Small intestine (tissue), 7 donors: ENCODE data around the gene PLPP1. TPM values are rescaled to one million over a fixed set of nuclear protein-coding genes. Genes with fewer than 3 reads are reported as not detected.

Experiments
- DNase-seq, 2 donors: peaks; one replicate each; pipeline versions ENCODE4 v3.0.0 to v3.0.0-alpha.2; 2013
- FAIRE-seq: peaks from 2 replicates; lab custom pipeline; 2012; peaks lifted over from hg19 to GRCh38; lab: Jason Lieb, UNC
- H3K27ac ChIP-seq, 3 donors: one replicate each; pipeline ENCODE4 v1.5.1; 2013; ENCODE audit warnings: low read length in 2 of 3, mild to moderate bottlenecking in 2 of 3, control low read depth in 1 of 3, inconsistent platforms in 1 of 3, low read depth in 1 of 3, moderate library complexity in 1 of 3
- H3K27me3 ChIP-seq, 3 donors: one replicate each; pipeline ENCODE4 v1.6.1; 2013; ENCODE audit warnings: low read length in 3 of 3, inconsistent platforms in 1 of 3; ENCODE audit not compliant: control insufficient read depth in 3 of 3, insufficient read depth in 3 of 3
- H3K36me3 ChIP-seq, 3 donors: one replicate each; pipeline ENCODE4 v1.6.1; 2013; ENCODE audit warnings: low read length in 3 of 3, inconsistent platforms in 1 of 3, low read depth in 1 of 3, mild to moderate bottlenecking in 1 of 3, moderate library complexity in 1 of 3; ENCODE audit not compliant: control insufficient read depth in 3 of 3, insufficient read depth in 2 of 3
- H3K4me1 ChIP-seq, 3 donors: one replicate each; pipeline ENCODE4 v1.6.1; 2013; ENCODE audit warnings: low read length in 2 of 3, inconsistent platforms in 1 of 3, low read depth in 1 of 3, mild to moderate bottlenecking in 1 of 3, moderate library complexity in 1 of 3; ENCODE audit not compliant: control insufficient read depth in 3 of 3, insufficient read depth in 2 of 3
- H3K4me3 ChIP-seq, 3 donors: one replicate each; pipeline ENCODE4 v1.5.1; 2013; ENCODE audit warnings: low read length in 3 of 3, control low read depth in 1 of 3, inconsistent platforms in 1 of 3, low read depth in 1 of 3, mild to moderate bottlenecking in 1 of 3, moderate library complexity in 1 of 3
- H3K9me3 ChIP-seq, 2 donors: one replicate each; pipeline ENCODE4 v1.6.1; 2013; ENCODE audit warnings: low read depth in 1 of 2, low read length in 1 of 2; ENCODE audit not compliant: control insufficient read depth in 2 of 2, insufficient read depth in 1 of 2
- WGBS, 3 donors: extraction: QIAGEN DNeasy Blood & Tissue Kit; methylation state at CpG; one replicate each; pipeline ENCODE4 v1.1.7; 2013; 5-methylcytosine and 5-hydroxymethylcytosine counted together
- polyA plus RNA-seq, 4 donors: library from polyadenylated mRNA; stranded (reverse) in 3 of 4; unstranded in 1 of 4; fragments of 200-250 nt in 3 of 4; fragments of 120-200 nt in 1 of 4; gene quantifications; one replicate each; pipeline versions ENCODE4 v1.2.1 to v1.2.3, GENCODE V29; 2013
- donor health status: healthy with polysubstance abuse.
- donor health status: control.
- donor health status: control.
- donor health status: Bipolar disorder and iron deficiency.
- donor health status: healthy.

Gene PLPP1
- polyA plus RNA-seq, 4 donors, result 44.6 to 91.3 (median 53.4) TPM

- FAIRE-seq, result no peak
- WGBS, 3 donors, result 87 to 100% (median 95%) methylated on average over 1 of the region's 1 CpG
Observed at GRCh38 chr5:55495216-55495615, 39.5 kb downstream of the PLPP1 start.

GRCh38 chr5:55492449-55492848 lies 42.3 kb downstream of the PLPP1 start:
- no peak overlapping the region for H3K4me3 ChIP-seq
- peaks cover 2 to 22% (median 4%) of the 10 kb centered on the region in 3 donors for H3K4me1 ChIP-seq
- peak overlapping the region in 1 of 3 donors; percentile 3 for H3K27ac ChIP-seq
- FAIRE-seq (no peak), DNase-seq (no peak)
- H3K9me3 ChIP-seq, result no peaks in the 10 kb centered on the region
- WGBS, 3 donors, result 55 to 76% (median 73%) methylated on average over 2 of the region's 2 CpGs
- H3K36me3 ChIP-seq, result peaks cover 0 to 9% (median 2%) of the 10 kb centered on the region in 3 donors
- no peaks in the 10 kb centered on the region for H3K27me3 ChIP-seq

More at GRCh38 chr5:55495216-55495615, 39.5 kb downstream of the PLPP1 start:
- no peak overlapping the region for H3K27ac ChIP-seq
- H3K36me3 ChIP-seq, result peaks cover 0 to 3% (median 2%) of the 10 kb centered on the region in 3 donors
- no peak for DNase-seq
- H3K9me3 ChIP-seq, result no peaks in the 10 kb centered on the region
- H3K4me1 ChIP-seq, result peaks cover 9 to 35% (median 11%) of the 10 kb centered on the region in 3 donors
- no peaks in the 10 kb centered on the region for H3K27me3 ChIP-seq
- H3K4me3 ChIP-seq, result no peak overlapping the region

GRCh38 chr5:55485073-55485472 lies 49.7 kb downstream of the PLPP1 start:
- 67 to 94% (median 93%) methylated on average over 3 of the region's 3 CpGs for WGBS, 3 donors
- Histone ChIP-seq H3K4me3 (no peak overlapping the region), H3K9me3 (no peaks in the 10 kb centered on the region), H3K27me3 (no peaks in the 10 kb centered on the region), H3K4me1 (no peaks in the 10 kb centered on the region), H3K27ac (peak overlapping the region in 1 of 3 donors; percentile 14), H3K36me3 (peaks cover 0 to 10% (median 0%) of the 10 kb centered on the region in 3 donors)
- FAIRE-seq, result no peak
- DNase-seq, result no peak

- 93 to 97% (median 95%) methylated on average over 1 of the region's 1 CpG for WGBS, 3 donors
- no peaks in the 10 kb centered on the region for H3K4me1 ChIP-seq
- peaks cover 0 to 10% (median 0%) of the 10 kb centered on the region in 3 donors for H3K36me3 ChIP-seq
- H3K27me3 ChIP-seq, result no peaks in the 10 kb centered on the region
- no peaks in the 10 kb centered on the region for H3K9me3 ChIP-seq
- no peak overlapping the region for H3K27ac ChIP-seq
- no peak overlapping the region for H3K4me3 ChIP-seq
- FAIRE-seq (no peak), DNase-seq (no peak)
Observed at GRCh38 chr5:55484531-55484930, 50.2 kb downstream of the PLPP1 start.

GRCh38 chr5:55483885-55484284 lies 50.9 kb downstream of the PLPP1 start:
- DNase-seq (no peak), FAIRE-seq (no peak)
- H3K4me1 ChIP-seq, result no peaks in the 10 kb centered on the region
- no peaks in the 10 kb centered on the region for H3K27me3 ChIP-seq
- no peaks in the 10 kb centered on the region for H3K9me3 ChIP-seq
- no peak overlapping the region for H3K27ac ChIP-seq
- H3K36me3 ChIP-seq, result peaks cover 0 to 10% (median 0%) of the 10 kb centered on the region in 3 donors
- WGBS, 3 donors, result 78 to 88% (median 83%) methylated on average over 3 of the region's 3 CpGs
- H3K4me3 ChIP-seq, result no peak overlapping the region

GRCh38 chr5:55481293-55481855 lies 53.4 kb downstream of the PLPP1 start:
- H3K9me3 ChIP-seq, result no peaks in the 10 kb centered on the region
- H3K36me3 ChIP-seq, result peaks cover 0 to 2% (median 0%) of the 10 kb centered on the region in 3 donors
- no peak overlapping the region for H3K4me3 ChIP-seq
- H3K4me1 ChIP-seq, result no peaks in the 10 kb centered on the region
- DNase-seq (no peak), FAIRE-seq (no peak)
- 86 to 97% (median 94%) methylated on average over 3 of the region's 3 CpGs for WGBS, 3 donors
- no peaks in the 10 kb centered on the region for H3K27me3 ChIP-seq
- H3K27ac ChIP-seq, result no peak overlapping the region

- no peaks in the 10 kb centered on the region for H3K4me1 ChIP-seq
- FAIRE-seq (peak; percentile 62), DNase-seq (no peak)
- 81 to 96% (median 94%) methylated on average over 3 of the region's 3 CpGs for WGBS, 3 donors
- no peaks in the 10 kb centered on the region for H3K9me3 ChIP-seq
- no peak overlapping the region for H3K27ac ChIP-seq
- no peaks in the 10 kb centered on the region for H3K27me3 ChIP-seq
- H3K36me3 ChIP-seq, result no peaks in the 10 kb centered on the region
- no peak overlapping the region for H3K4me3 ChIP-seq
Observed at GRCh38 chr5:55480781-55481180, 54.0 kb downstream of the PLPP1 start.

- 76 to 94% (median 83%) methylated on average over 1 of the region's 1 CpG for WGBS, 3 donors
- peaks cover 0 to 6% (median 0%) of the 10 kb centered on the region in 3 donors for H3K4me1 ChIP-seq
- DNase-seq (no peak), FAIRE-seq (no peak)
- H3K27ac ChIP-seq, result no peak overlapping the region
- peaks cover 0 to 12% (median 0%) of the 10 kb centered on the region in 3 donors for H3K36me3 ChIP-seq
- no peak overlapping the region for H3K4me3 ChIP-seq
- H3K9me3 ChIP-seq, result no peaks in the 10 kb centered on the region
- no peaks in the 10 kb centered on the region for H3K27me3 ChIP-seq
Observed at GRCh38 chr5:55472642-55473041, 62.1 kb downstream of the PLPP1 start.
